HS-5 (cell line): Measurements from ENCODE around the gene COPS6.
A peak's percentile ranks its signal among the peaks of the same experiment; 100 is the strongest.

Experiments used
- DNase-seq: peaks from one replicate; pipeline ENCODE4 v3.0.0-alpha.2; 2012; ENCODE audit warnings: low read depth

COPS6 gene

GRCh38 chr7:100088621-100089457, at the start of gene COPS6:
Gene COPS6 (plus strand): TSS chr7:100088969. CDS start chr7:100088991, 22 bp downstream.
- DNase-seq, result no peak

- DNase-seq, result no peak
Measured at GRCh38 chr7:100040575-100040974, 48.2 kb upstream of the COPS6 start.

- DNase-seq, result no peak
Measured at GRCh38 chr7:100044718-100045117, 44.1 kb upstream of the COPS6 start.

- no peak for DNase-seq
Measured at GRCh38 chr7:100048680-100049079, 40.1 kb upstream of the COPS6 start.

- peak; percentile 37 for DNase-seq
Measured at GRCh38 chr7:100049441-100050291, 39.1 kb upstream of the COPS6 start, which contains the start of gene ZSCAN21. Gene ZSCAN21 (plus strand): TSS chr7:100049774. CDS start chr7:100057007, 7,233 bp downstream.

- DNase-seq, result no peak
Measured at GRCh38 chr7:100051611-100052010, 37.2 kb upstream of the COPS6 start.

- DNase-seq, result peak; percentile 15
Measured at GRCh38 chr7:100053215-100053614, 35.6 kb upstream of the COPS6 start.

- no peak for DNase-seq
Measured at GRCh38 chr7:100057006-100057405, 31.8 kb upstream of the COPS6 start.

GRCh38 chr7:100059251-100059739, 29.5 kb upstream of the COPS6 start:
- DNase-seq, result no peak

GRCh38 chr7:100061518-100062193, 27.1 kb upstream of the COPS6 start:
- no peak for DNase-seq

- DNase-seq, result no peak
Measured at GRCh38 chr7:100063376-100063775, 25.4 kb upstream of the COPS6 start.

GRCh38 chr7:100064162-100064561, 24.6 kb upstream of the COPS6 start:
- DNase-seq, result no peak

GRCh38 chr7:100065452-100066186, 23.1 kb upstream of the COPS6 start:
- DNase-seq, result no peak

- DNase-seq, result no peak
Measured at GRCh38 chr7:100066953-100067352, 21.8 kb upstream of the COPS6 start.

GRCh38 chr7:100069991-100070390, 18.8 kb upstream of the COPS6 start:
- DNase-seq, result no peak

- no peak for DNase-seq
Measured at GRCh38 chr7:100071018-100071723, 17.6 kb upstream of the COPS6 start.

- no peak for DNase-seq
Measured at GRCh38 chr7:100072462-100072861, 16.3 kb upstream of the COPS6 start.

- no peak for DNase-seq
Measured at GRCh38 chr7:100074841-100075240, 13.9 kb upstream of the COPS6 start.

- DNase-seq, result no peak
Measured at GRCh38 chr7:100075418-100075817, 13.4 kb upstream of the COPS6 start.

GRCh38 chr7:100077205-100077604, 11.6 kb upstream of the COPS6 start:
- DNase-seq, result no peak
